Measurements from ENCODE around the gene ELOVL1.

ELOVL1 gene

GRCh38 chr1:43322506-43322905 lies 45.3 kb downstream of the ELOVL1 start:
- no peak for DNase-seq

GRCh38 chr1:43321331-43321891 lies 46.4 kb downstream of the ELOVL1 start:
- no peak for DNase-seq

GRCh38 chr1:43319766-43320165 lies 48.0 kb downstream of the ELOVL1 start:
- DNase-seq, result no peak

- no peak for DNase-seq
Observed at GRCh38 chr1:43319288-43319687, 48.5 kb downstream of the ELOVL1 start.

- no peak for DNase-seq
Observed at GRCh38 chr1:43318831-43319230, 49.0 kb downstream of the ELOVL1 start.

GRCh38 chr1:43317817-43318471 lies 49.9 kb downstream of the ELOVL1 start:
- no peak for DNase-seq

- DNase-seq, result no peak
Observed at GRCh38 chr1:43316738-43317520, 50.9 kb downstream of the ELOVL1 start.

- no peak for DNase-seq
Observed at GRCh38 chr1:43315963-43316737, 51.7 kb downstream of the ELOVL1 start.

GRCh38 chr1:43315481-43315880 lies 52.3 kb downstream of the ELOVL1 start:
- DNase-seq, result no peak

GRCh38 chr1:43314233-43314632 lies 53.6 kb downstream of the ELOVL1 start:
- no peak for DNase-seq

- DNase-seq, result no peak
Observed at GRCh38 chr1:43313771-43314170, 54.0 kb downstream of the ELOVL1 start.

All from activated CD4-positive, alpha-beta T cell treated with anti-CD3 and anti-CD28 coated beads, Interleukin-2, amount 50 U/mL, for 16 hours (primary cell).